Body of pancreas (tissue), 4 donors: ENCODE results near the gene NSUN4.

Experiments used
- POLR2A ChIP-seq, 3 donors: fragments of 450-650 bp; IDR thresholded peaks; one replicate each; pipeline ENCODE4 v1.6.1; 2016; ENCODE audit warnings: antibody characterized with exemption in 3 of 3, mild to moderate bottlenecking in 2 of 3
- TF ChIP-seq, protein P1 (sequence below), 7 experiments: fragments of 450-650 bp in 4 of 7; fragments of 200-600 bp in 3 of 7; sonication (generic) in 3 of 7; IDR thresholded peaks; one replicate each; pipeline ENCODE4 v1.5.1; 2016 to 2019; ENCODE audit warnings: antibody characterized with exemption in 7 of 7

DNA sequence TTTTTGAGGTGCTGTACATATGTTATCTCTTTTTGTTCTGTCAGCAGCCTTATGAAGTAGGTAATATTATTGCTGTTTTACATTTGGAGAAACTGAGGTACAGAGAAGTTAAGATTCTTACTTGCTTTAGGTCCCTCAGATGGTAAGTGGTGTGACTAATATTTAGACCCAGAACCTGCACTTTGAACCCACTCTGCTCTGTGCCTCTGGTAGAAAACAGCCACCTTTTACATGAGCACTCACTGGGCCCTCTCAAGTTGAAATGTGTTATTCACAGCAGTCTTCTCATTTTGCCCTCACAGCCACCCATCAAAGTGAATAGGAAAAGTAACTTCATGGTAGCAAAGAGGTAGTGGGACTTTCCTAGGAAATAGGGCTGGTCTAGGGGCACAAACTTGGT, 4.7 kb downstream of the NSUN4 start:
- TF ChIP-seq, protein P1, sequence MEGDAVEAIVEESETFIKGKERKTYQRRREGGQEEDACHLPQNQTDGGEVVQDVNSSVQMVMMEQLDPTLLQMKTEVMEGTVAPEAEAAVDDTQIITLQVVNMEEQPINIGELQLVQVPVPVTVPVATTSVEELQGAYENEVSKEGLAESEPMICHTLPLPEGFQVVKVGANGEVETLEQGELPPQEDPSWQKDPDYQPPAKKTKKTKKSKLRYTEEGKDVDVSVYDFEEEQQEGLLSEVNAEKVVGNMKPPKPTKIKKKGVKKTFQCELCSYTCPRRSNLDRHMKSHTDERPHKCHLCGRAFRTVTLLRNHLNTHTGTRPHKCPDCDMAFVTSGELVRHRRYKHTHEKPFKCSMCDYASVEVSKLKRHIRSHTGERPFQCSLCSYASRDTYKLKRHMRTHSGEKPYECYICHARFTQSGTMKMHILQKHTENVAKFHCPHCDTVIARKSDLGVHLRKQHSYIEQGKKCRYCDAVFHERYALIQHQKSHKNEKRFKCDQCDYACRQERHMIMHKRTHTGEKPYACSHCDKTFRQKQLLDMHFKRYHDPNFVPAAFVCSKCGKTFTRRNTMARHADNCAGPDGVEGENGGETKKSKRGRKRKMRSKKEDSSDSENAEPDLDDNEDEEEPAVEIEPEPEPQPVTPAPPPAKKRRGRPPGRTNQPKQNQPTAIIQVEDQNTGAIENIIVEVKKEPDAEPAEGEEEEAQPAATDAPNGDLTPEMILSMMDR (IDR thresholded peaks at IDR 0.05): no peak
- TF ChIP-seq POLR2A (IDR thresholded peaks at IDR 0.05): no peak
